GM23338 (cell line): ENCODE data around the gene MANEA. TPM values are rescaled to one million over a fixed set of nuclear protein-coding genes. Genes with fewer than 3 reads are reported as not detected.

Experiments
- ATAC-seq: fragments of 200-7000 bp; cut with Tn5 transposase; 3 replicates; pipeline ENCODE4 v1.9.1; 2020
- DNase-seq: peaks from one replicate; pipeline ENCODE4 v3.0.0-alpha.2; 2015; ENCODE audit warnings: low spot score
- H2AFZ ChIP-seq: fragments of 200-600 bp; sonication (generic); 2 replicates; pipeline ENCODE4 v1.8.0; 2016; ENCODE audit warnings: antibody characterized with exemption, mild to moderate bottlenecking, moderate library complexity
- H3F3A ChIP-seq: fragments of 200-600 bp; sonication (generic); replicated peaks from 2 replicates; pipeline ENCODE4 v1.8.0; 2017; ENCODE audit warnings: antibody characterized with exemption, mixed run types, low read depth
- H3K27ac ChIP-seq: fragments of 200-600 bp; sonication (generic); 2 replicates; pipeline ENCODE4 v1.6.1; 2016; ENCODE audit warnings: low read depth
- H3K27me3 ChIP-seq: fragments of 200-600 bp; sonication (generic); 2 replicates; pipeline ENCODE4 v1.8.0; 2016; ENCODE audit warnings: mild to moderate bottlenecking, mixed run types, moderate library complexity; ENCODE audit not compliant: insufficient read depth
- H3K36me3 ChIP-seq: fragments of 200-600 bp; sonication (generic); 2 replicates; pipeline ENCODE4 v1.8.0; 2016; ENCODE audit warnings: mild to moderate bottlenecking; ENCODE audit not compliant: insufficient read depth
- H3K4me1 ChIP-seq: fragments of 200-600 bp; sonication (generic); 2 replicates; pipeline ENCODE4 v1.8.0; 2016; ENCODE audit warnings: mild to moderate bottlenecking, moderate library complexity; ENCODE audit not compliant: insufficient read depth
- H3K4me2 ChIP-seq: fragments of 200-600 bp; sonication (generic); 2 replicates; pipeline ENCODE4 v1.7.1; 2017; ENCODE audit warnings: mixed run types
- H3K4me3 ChIP-seq: fragments of 200-600 bp; sonication (generic); 2 replicates; pipeline ENCODE4 v1.6.1; 2016; ENCODE audit warnings: mixed run types
- H3K79me2 ChIP-seq: fragments of 200-600 bp; sonication (generic); replicated peaks from 2 replicates; pipeline ENCODE4 v1.8.0; 2017; ENCODE audit warnings: mild to moderate bottlenecking; ENCODE audit not compliant: insufficient read depth
- H3K9me2 ChIP-seq: fragments of 200-600 bp; sonication (generic); 2 replicates; pipeline ENCODE4 v1.8.0; 2017; ENCODE audit not compliant: insufficient read depth
- H4K20me1 ChIP-seq: fragments of 200-600 bp; sonication (generic); replicated peaks from 2 replicates; pipeline ENCODE4 v1.8.0; 2017; ENCODE audit warnings: mild to moderate bottlenecking; ENCODE audit not compliant: insufficient read depth
- H3K27ac Mint-ChIP-seq: 2 replicates; pipeline ENCODE4 v1.8.0; 2020; ENCODE audit warnings: inconsistent platforms, mild to moderate bottlenecking, moderate library complexity, mixed read lengths
- H3K27me3 Mint-ChIP-seq: 3 replicates; pipeline ENCODE4 v1.8.0; 2022; ENCODE audit warnings: low read depth, mild to moderate bottlenecking, moderate library complexity, mixed read lengths, inconsistent platforms; ENCODE audit not compliant: insufficient read depth, poor library complexity
- H3K36me3 Mint-ChIP-seq: 3 replicates; pipeline ENCODE4 v1.8.0; 2021; ENCODE audit warnings: low read depth, mild to moderate bottlenecking, inconsistent platforms, moderate library complexity, mixed read lengths
- H3K4me1 Mint-ChIP-seq: 3 replicates; pipeline ENCODE4 v1.8.0; 2020; ENCODE audit warnings: mild to moderate bottlenecking, inconsistent platforms, mixed read lengths
- H3K4me3 Mint-ChIP-seq: 3 replicates; pipeline ENCODE4 v1.8.0; 2021; ENCODE audit warnings: moderate library complexity, mild to moderate bottlenecking, inconsistent platforms, mixed read lengths
- H3K9me3 Mint-ChIP-seq: 3 replicates; pipeline ENCODE4 v1.8.0; 2020; ENCODE audit warnings: moderate library complexity, mild to moderate bottlenecking, inconsistent platforms, mixed read lengths
- EZH2 ChIP-seq: fragments of 200-600 bp; sonication (generic); IDR thresholded peaks from one replicate; pipeline ENCODE4 v1.8.0; 2017; ENCODE audit warnings: antibody characterized with exemption, mild to moderate bottlenecking, low read depth; ENCODE audit not compliant: unreplicated experiment
- JUNB ChIP-seq: IDR thresholded peaks from one replicate; pipeline ENCODE4 v1.6.1; 2016; ENCODE audit warnings: antibody characterized with exemption; ENCODE audit not compliant: unreplicated experiment
- POLR2AphosphoS5 ChIP-seq: IDR thresholded peaks from 2 replicates; pipeline ENCODE4 v1.6.1; 2016; ENCODE audit warnings: antibody characterized with exemption, low read depth
- STAT1 ChIP-seq: IDR thresholded peaks from one replicate; pipeline ENCODE4 v1.6.1; 2016; ENCODE audit warnings: antibody characterized with exemption; ENCODE audit not compliant: unreplicated experiment
- ZNF114 ChIP-seq: fragments of 250-450 bp; sonication (Bioruptor Pico); IDR thresholded peaks from 2 replicates; pipeline ENCODE4 v1.5.0; 2020; ENCODE audit warnings: mild to moderate bottlenecking, moderate library complexity
- ZNF331 ChIP-seq: fragments of 250-450 bp; sonication (Bioruptor Pico); IDR thresholded peaks from 2 replicates; pipeline ENCODE4 v1.5.0; 2020; ENCODE audit warnings: low read depth, mild to moderate bottlenecking, moderate library complexity
- polyA plus RNA-seq: library from polyadenylated mRNA; unstranded; fragments of >200 nt; fragmentation: Nextera tagmentation; extraction: Ambion mirVana; gene quantifications from 2 replicates; pipeline ENCODE4 v1.2.1, GENCODE V29; 2016
- total RNA-seq: library from RNA; depleted of rRNA; stranded (reverse); fragments of >200 nt; shearing (Covaris generic); gene quantifications from 2 replicates; pipeline ENCODE4 v1.2.3, GENCODE V29; 2014
- TF ChIP-seq, protein P1 (sequence below): fragments of 250-450 bp; sonication (Bioruptor Pico); IDR thresholded peaks from 2 replicates; pipeline ENCODE4 v1.5.0; 2020; ENCODE audit warnings: mild to moderate bottlenecking, moderate library complexity
- TF ChIP-seq, protein P2 (sequence below), 2 experiments: fragments of 200-600 bp in 1 of 2; sonication (generic) in 1 of 2; conservative IDR thresholded peaks; 2 replicates each; pipeline versions ENCODE4 v1.5.1 to v1.6.1; 2016 to 2017; ENCODE audit warnings: antibody characterized with exemption in 2 of 2, low read depth in 2 of 2, mild to moderate bottlenecking in 2 of 2, moderate library complexity in 1 of 2
- TF ChIP-seq, protein P3 (sequence below): IDR thresholded peaks from one replicate; pipeline ENCODE4 v1.6.1; 2018; ENCODE audit warnings: antibody characterized with exemption; ENCODE audit not compliant: unreplicated experiment
- TF ChIP-seq, protein P4 (sequence below): IDR thresholded peaks from 2 replicates; pipeline ENCODE4 v1.6.1; 2016; ENCODE audit warnings: antibody characterized with exemption

The MANEA gene
- total and polyA plus RNA-seq, 2 experiments from 2014 or later = 4.8 to 9.8 TPM

DNA sequence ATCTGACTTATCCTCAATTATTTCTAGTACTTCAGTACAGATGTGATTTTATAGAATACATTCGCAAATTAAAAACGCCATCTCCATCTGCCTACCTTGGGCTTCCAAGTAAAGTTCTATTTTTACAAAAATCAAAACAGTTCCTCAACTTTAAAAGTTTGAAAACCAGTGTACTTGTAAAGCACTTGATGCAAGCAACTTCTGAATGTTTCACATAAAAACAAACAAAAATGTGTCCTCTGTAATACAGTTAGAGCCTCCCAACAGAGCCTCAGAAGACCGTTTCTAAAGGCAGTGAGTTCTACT is 384 bp upstream of the MANEA start:
- Histone ChIP-seq H2AFZ (peak overlapping the region; percentile 74), H4K20me1 (no peaks in the 10 kb centered on the region), H3K36me3 (no peaks in the 10 kb centered on the region), H3K4me2 (peak overlapping the region; percentile 77), H3K27ac (peak overlapping the region; percentile 91), H3K27me3 (no peaks in the 10 kb centered on the region), H3K9me2 (no peaks in the 10 kb centered on the region; the same call in 1 of the 2 replicates), H3K79me2 (peaks cover 31% of the 10 kb centered on the region), H3F3A (peaks cover 8% of the 10 kb centered on the region; the same call in 1 of the 2 replicates), H3K4me1 (peaks cover 15% of the 10 kb centered on the region), H3K4me3 (peak overlapping the region; percentile 61)
- no peak for DNase-seq
- TF ChIP-seq, protein P1, sequence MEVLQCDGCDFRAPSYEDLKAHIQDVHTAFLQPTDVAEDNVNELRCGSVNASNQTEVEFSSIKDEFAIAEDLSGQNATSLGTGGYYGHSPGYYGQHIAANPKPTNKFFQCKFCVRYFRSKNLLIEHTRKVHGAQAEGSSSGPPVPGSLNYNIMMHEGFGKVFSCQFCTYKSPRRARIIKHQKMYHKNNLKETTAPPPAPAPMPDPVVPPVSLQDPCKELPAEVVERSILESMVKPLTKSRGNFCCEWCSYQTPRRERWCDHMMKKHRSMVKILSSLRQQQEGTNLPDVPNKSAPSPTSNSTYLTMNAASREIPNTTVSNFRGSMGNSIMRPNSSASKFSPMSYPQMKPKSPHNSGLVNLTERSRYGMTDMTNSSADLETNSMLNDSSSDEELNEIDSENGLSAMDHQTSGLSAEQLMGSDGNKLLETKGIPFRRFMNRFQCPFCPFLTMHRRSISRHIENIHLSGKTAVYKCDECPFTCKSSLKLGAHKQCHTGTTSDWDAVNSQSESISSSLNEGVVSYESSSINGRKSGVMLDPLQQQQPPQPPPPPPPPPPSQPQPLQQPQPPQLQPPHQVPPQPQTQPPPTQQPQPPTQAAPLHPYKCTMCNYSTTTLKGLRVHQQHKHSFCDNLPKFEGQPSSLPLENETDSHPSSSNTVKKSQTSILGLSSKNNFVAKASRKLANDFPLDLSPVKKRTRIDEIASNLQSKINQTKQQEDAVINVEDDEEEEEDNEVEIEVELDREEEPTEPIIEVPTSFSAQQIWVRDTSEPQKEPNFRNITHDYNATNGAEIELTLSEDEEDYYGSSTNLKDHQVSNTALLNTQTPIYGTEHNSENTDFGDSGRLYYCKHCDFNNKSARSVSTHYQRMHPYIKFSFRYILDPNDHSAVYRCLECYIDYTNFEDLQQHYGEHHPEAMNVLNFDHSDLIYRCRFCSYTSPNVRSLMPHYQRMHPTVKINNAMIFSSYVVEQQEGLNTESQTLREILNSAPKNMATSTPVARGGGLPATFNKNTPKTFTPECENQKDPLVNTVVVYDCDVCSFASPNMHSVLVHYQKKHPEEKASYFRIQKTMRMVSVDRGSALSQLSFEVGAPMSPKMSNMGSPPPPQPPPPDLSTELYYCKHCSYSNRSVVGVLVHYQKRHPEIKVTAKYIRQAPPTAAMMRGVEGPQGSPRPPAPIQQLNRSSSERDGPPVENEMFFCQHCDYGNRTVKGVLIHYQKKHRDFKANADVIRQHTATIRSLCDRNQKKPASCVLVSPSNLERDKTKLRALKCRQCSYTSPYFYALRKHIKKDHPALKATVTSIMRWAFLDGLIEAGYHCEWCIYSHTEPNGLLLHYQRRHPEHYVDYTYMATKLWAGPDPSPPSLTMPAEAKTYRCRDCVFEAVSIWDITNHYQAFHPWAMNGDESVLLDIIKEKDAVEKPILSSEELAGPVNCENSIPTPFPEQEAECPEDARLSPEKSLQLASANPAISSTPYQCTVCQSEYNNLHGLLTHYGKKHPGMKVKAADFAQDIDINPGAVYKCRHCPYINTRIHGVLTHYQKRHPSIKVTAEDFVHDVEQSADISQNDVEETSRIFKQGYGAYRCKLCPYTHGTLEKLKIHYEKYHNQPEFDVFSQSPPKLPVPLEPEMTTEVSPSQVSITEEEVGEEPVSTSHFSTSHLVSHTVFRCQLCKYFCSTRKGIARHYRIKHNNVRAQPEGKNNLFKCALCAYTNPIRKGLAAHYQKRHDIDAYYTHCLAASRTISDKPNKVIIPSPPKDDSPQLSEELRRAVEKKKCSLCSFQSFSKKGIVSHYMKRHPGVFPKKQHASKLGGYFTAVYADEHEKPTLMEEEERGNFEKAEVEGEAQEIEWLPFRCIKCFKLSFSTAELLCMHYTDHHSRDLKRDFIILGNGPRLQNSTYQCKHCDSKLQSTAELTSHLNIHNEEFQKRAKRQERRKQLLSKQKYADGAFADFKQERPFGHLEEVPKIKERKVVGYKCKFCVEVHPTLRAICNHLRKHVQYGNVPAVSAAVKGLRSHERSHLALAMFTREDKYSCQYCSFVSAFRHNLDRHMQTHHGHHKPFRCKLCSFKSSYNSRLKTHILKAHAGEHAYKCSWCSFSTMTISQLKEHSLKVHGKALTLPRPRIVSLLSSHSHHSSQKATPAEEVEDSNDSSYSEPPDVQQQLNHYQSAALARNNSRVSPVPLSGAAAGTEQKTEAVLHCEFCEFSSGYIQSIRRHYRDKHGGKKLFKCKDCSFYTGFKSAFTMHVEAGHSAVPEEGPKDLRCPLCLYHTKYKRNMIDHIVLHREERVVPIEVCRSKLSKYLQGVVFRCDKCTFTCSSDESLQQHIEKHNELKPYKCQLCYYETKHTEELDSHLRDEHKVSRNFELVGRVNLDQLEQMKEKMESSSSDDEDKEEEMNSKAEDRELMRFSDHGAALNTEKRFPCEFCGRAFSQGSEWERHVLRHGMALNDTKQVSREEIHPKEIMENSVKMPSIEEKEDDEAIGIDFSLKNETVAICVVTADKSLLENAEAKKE (CRISPR knock-in tag) = no peak
- TF ChIP-seq, protein P2, sequence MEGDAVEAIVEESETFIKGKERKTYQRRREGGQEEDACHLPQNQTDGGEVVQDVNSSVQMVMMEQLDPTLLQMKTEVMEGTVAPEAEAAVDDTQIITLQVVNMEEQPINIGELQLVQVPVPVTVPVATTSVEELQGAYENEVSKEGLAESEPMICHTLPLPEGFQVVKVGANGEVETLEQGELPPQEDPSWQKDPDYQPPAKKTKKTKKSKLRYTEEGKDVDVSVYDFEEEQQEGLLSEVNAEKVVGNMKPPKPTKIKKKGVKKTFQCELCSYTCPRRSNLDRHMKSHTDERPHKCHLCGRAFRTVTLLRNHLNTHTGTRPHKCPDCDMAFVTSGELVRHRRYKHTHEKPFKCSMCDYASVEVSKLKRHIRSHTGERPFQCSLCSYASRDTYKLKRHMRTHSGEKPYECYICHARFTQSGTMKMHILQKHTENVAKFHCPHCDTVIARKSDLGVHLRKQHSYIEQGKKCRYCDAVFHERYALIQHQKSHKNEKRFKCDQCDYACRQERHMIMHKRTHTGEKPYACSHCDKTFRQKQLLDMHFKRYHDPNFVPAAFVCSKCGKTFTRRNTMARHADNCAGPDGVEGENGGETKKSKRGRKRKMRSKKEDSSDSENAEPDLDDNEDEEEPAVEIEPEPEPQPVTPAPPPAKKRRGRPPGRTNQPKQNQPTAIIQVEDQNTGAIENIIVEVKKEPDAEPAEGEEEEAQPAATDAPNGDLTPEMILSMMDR (conservative IDR thresholded peaks at IDR 0.05; ENCODE audit: low read depth in 2 of 2) = no peak
- TF ChIP-seq EZH2 (no peak), ZNF331 (CRISPR knock-in tag) (no peak), ZNF114 (CRISPR knock-in tag) (no peak), STAT1 (no peak), POLR2AphosphoS5 (no peak), JUNB (no peak)
- TF ChIP-seq, protein P3, sequence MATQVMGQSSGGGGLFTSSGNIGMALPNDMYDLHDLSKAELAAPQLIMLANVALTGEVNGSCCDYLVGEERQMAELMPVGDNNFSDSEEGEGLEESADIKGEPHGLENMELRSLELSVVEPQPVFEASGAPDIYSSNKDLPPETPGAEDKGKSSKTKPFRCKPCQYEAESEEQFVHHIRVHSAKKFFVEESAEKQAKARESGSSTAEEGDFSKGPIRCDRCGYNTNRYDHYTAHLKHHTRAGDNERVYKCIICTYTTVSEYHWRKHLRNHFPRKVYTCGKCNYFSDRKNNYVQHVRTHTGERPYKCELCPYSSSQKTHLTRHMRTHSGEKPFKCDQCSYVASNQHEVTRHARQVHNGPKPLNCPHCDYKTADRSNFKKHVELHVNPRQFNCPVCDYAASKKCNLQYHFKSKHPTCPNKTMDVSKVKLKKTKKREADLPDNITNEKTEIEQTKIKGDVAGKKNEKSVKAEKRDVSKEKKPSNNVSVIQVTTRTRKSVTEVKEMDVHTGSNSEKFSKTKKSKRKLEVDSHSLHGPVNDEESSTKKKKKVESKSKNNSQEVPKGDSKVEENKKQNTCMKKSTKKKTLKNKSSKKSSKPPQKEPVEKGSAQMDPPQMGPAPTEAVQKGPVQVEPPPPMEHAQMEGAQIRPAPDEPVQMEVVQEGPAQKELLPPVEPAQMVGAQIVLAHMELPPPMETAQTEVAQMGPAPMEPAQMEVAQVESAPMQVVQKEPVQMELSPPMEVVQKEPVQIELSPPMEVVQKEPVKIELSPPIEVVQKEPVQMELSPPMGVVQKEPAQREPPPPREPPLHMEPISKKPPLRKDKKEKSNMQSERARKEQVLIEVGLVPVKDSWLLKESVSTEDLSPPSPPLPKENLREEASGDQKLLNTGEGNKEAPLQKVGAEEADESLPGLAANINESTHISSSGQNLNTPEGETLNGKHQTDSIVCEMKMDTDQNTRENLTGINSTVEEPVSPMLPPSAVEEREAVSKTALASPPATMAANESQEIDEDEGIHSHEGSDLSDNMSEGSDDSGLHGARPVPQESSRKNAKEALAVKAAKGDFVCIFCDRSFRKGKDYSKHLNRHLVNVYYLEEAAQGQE = no peak
- TF ChIP-seq, protein P4, sequence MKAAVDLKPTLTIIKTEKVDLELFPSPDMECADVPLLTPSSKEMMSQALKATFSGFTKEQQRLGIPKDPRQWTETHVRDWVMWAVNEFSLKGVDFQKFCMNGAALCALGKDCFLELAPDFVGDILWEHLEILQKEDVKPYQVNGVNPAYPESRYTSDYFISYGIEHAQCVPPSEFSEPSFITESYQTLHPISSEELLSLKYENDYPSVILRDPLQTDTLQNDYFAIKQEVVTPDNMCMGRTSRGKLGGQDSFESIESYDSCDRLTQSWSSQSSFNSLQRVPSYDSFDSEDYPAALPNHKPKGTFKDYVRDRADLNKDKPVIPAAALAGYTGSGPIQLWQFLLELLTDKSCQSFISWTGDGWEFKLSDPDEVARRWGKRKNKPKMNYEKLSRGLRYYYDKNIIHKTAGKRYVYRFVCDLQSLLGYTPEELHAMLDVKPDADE = no peak
- no peak for ATAC-seq
- Mint-ChIP-seq H3K9me3 (no peaks in the 10 kb centered on the region), H3K4me3 (peak overlapping the region; percentile 95), H3K27ac (peak overlapping the region; percentile 98), H3K36me3 (no peaks in the 10 kb centered on the region), H3K27me3 (no peaks in the 10 kb centered on the region), H3K4me1 (peaks cover 33% of the 10 kb centered on the region)
